SK-N-SH treated with all-trans-retinoic acid at 6 μM for 48 hours (cell line): ENCODE data around the gene C22orf15.

ENCODE experiments used
- CREB5 ChIP-seq: fragments of 250-450 bp; sonication (Bioruptor Pico); IDR thresholded peaks from 2 replicates; pipeline ENCODE4 v1.5.1; 2020; ENCODE audit warnings: low read depth, mild to moderate bottlenecking, moderate library complexity
- RARB ChIP-seq: fragments of 250-450 bp; sonication (Bioruptor Pico); IDR thresholded peaks from 2 replicates; pipeline ENCODE4 v1.8.0; 2021; ENCODE audit warnings: mild to moderate bottlenecking, moderate library complexity
- TOX ChIP-seq: fragments of 250-450 bp; sonication (Bioruptor Pico); IDR thresholded peaks from 2 replicates; pipeline ENCODE4 v1.8.0; 2021; ENCODE audit warnings: mild to moderate bottlenecking, moderate library complexity, borderline replicate concordance
- ZC3H10 ChIP-seq: fragments of 250-450 bp; sonication (Bioruptor Pico); IDR thresholded peaks from 2 replicates; pipeline ENCODE4 v1.5.1; 2021; ENCODE audit warnings: mild to moderate bottlenecking, moderate library complexity
- ZNF8 ChIP-seq: fragments of 450-650 bp; formaldehyde crosslinking; IDR thresholded peaks from 2 replicates; pipeline ENCODE4 v1.5.0; 2020; ENCODE audit warnings: mild to moderate bottlenecking, moderate library complexity

GRCh38 chr22:23722724-23723123, 40.1 kb upstream of the C22orf15 start:
- TF ChIP-seq CREB5 (CRISPR knock-in tag) (no peak), TOX (CRISPR knock-in tag) (no peak), RARB (CRISPR knock-in tag) (no peak), ZC3H10 (CRISPR knock-in tag) (no peak), ZNF8 (CRISPR knock-in tag) (no peak)
